ENCODE measurements around the gene MYRF. TPM values are rescaled to one million over a fixed set of nuclear protein-coding genes. Genes with fewer than 3 reads are reported as not detected.

The MYRF gene
- total RNA-seq, 4 donors from 2014 or later = 0.09 to 0.95 (median 0.22) TPM; not detected in 1

GRCh38 chr11:61754534-61755482, 2.4 kb downstream of the MYRF start:
- H3K36me3 ChIP-seq = no peaks in the 10 kb centered on the region
- WGBS, 2 donors = 75 to 79% methylated on average over 4 to 6 of the region's 31 CpGs
- TF ChIP-seq CTCF (IDR thresholded peaks at IDR 0.05) = no peak
- no peak for TF ChIP-seq POLR2A (IDR thresholded peaks at IDR 0.05)
- no peak for DNase-seq
- H3K9me3 ChIP-seq = no peaks in the 10 kb centered on the region
- peaks cover 4 to 23% (median 9%) of the 10 kb centered on the region in 3 donors for H3K4me1 ChIP-seq
- peaks cover 0 to 38% (median 0%) of the 10 kb centered on the region in 4 donors for H3K27me3 ChIP-seq
- no peak overlapping the region for H3K27ac ChIP-seq
- intact Hi-C loops (cut with DNase I) = no loop called here
- H3K4me3 ChIP-seq = no peak overlapping the region

- Histone ChIP-seq H3K27ac (no peak overlapping the region), H3K9me3 (no peaks in the 10 kb centered on the region), H3K36me3 (no peaks in the 10 kb centered on the region), H3K4me3 (no peak overlapping the region), H3K27me3 (peaks cover 0 to 41% (median 0%) of the 10 kb centered on the region in 4 donors), H3K4me1 (peaks cover 4 to 23% (median 9%) of the 10 kb centered on the region in 3 donors)
- intact Hi-C loops (cut with DNase I) = no loop called here
- DNase-seq = no peak
- 49 to 84% methylated on average over 4 of the region's 4 CpGs for WGBS, 2 donors
- no peak for TF ChIP-seq POLR2A (IDR thresholded peaks at IDR 0.05)
Observed at GRCh38 chr11:61756147-61756451, 3.7 kb downstream of the MYRF start.

GRCh38 chr11:61756452-61757212, 4.2 kb downstream of the MYRF start:
- Histone ChIP-seq H3K4me1 (peaks cover 4 to 23% (median 9%) of the 10 kb centered on the region in 3 donors), H3K4me3 (no peak overlapping the region), H3K27ac (no peak overlapping the region), H3K27me3 (peaks cover 0 to 41% (median 0%) of the 10 kb centered on the region in 4 donors), H3K9me3 (no peaks in the 10 kb centered on the region), H3K36me3 (no peaks in the 10 kb centered on the region)
- TF ChIP-seq CTCF (IDR thresholded peaks at IDR 0.05) (no peak), POLR2A (IDR thresholded peaks at IDR 0.05) (no peak)
- intact Hi-C loops (cut with DNase I) = no loop called here
- no peak for DNase-seq
- WGBS, 2 donors = 77 to 96% methylated on average over 3 to 5 of the region's 9 CpGs

- Histone ChIP-seq H3K9me3 (no peaks in the 10 kb centered on the region), H3K36me3 (no peaks in the 10 kb centered on the region), H3K27me3 (peaks cover 0 to 41% (median 0%) of the 10 kb centered on the region in 4 donors), H3K27ac (no peak overlapping the region), H3K4me3 (no peak overlapping the region), H3K4me1 (peaks cover 4 to 18% (median 5%) of the 10 kb centered on the region in 3 donors)
- 81 to 86% methylated on average over 8 to 12 of the region's 15 CpGs for WGBS, 2 donors
- intact Hi-C loops (cut with DNase I) = no loop called here
- TF ChIP-seq CTCF (IDR thresholded peaks at IDR 0.05) (no peak), POLR2A (IDR thresholded peaks at IDR 0.05) (no peak)
- no peak for DNase-seq
Observed at GRCh38 chr11:61757213-61757862, 4.9 kb downstream of the MYRF start.

- intact Hi-C loops (cut with DNase I) = no loop called here
- Histone ChIP-seq H3K36me3 (no peaks in the 10 kb centered on the region), H3K4me3 (no peak overlapping the region), H3K4me1 (peaks cover 0 to 9% (median 0%) of the 10 kb centered on the region in 3 donors), H3K9me3 (no peaks in the 10 kb centered on the region), H3K27ac (no peak overlapping the region), H3K27me3 (peaks cover 0 to 54% (median 0%) of the 10 kb centered on the region in 4 donors)
- TF ChIP-seq POLR2A (IDR thresholded peaks at IDR 0.05) (no peak), CTCF (IDR thresholded peaks at IDR 0.05) (no peak)
- no CpG with 5 or more reads among the region's 13 CpGs for WGBS, 2 donors
- no peak for DNase-seq
Observed at GRCh38 chr11:61760946-61761345, 8.5 kb downstream of the MYRF start.
